Posterior cingulate gyrus (tissue), 11 donors: ENCODE measurements around the gene RBMS3.
A peak's percentile ranks its signal among the peaks of the same experiment; 100 is the strongest.
"Not testable (repeated sequence)": the region's sequence is repeated elsewhere in the genome, so short reads cannot be mapped to it uniquely, and the experiment has no call there.

ENCODE experiments used
- DNase-seq, 10 donors: peaks; one replicate each; pipeline versions ENCODE4 v3.0.0 to v3.0.0-alpha.2; 2020 to 2021; ENCODE audit warnings: mixed read lengths in 3 of 10
- intact Hi-C: fragments of 100-400 bp; cut with DNase I; formaldehyde crosslinking; loops from one replicate; pipeline ENCODE4 v1.15.1; 2023

Gene RBMS3

GRCh38 chr3:29302619-29303018, 21.7 kb downstream of the RBMS3 start:
- intact Hi-C loops, result no loop called here
- DNase-seq, result no peak

- intact Hi-C loops, result no loop called here
- no peak for DNase-seq
These were observed 26.4 kb downstream of the RBMS3 start for GRCh38 chr3:29307295-29307694.

GRCh38 chr3:29310865-29311264, 30.0 kb downstream of the RBMS3 start:
- intact Hi-C loops, result no loop called here

GRCh38 chr3:29311795-29312194, 30.9 kb downstream of the RBMS3 start:
- no peak for DNase-seq

More at GRCh38 chr3:29310865-29311264, 30.0 kb downstream of the RBMS3 start:
- no peak for DNase-seq

GRCh38 chr3:29312395-29312794, 31.5 kb downstream of the RBMS3 start:
- DNase-seq, result no peak

More at GRCh38 chr3:29311795-29312194, 30.9 kb downstream of the RBMS3 start:
- intact Hi-C loops, result no loop called here

GRCh38 chr3:29312960-29313452, 32.1 kb downstream of the RBMS3 start:
- intact Hi-C loops, result no loop called here
- no peak for DNase-seq

More at GRCh38 chr3:29312395-29312794, 31.5 kb downstream of the RBMS3 start:
- intact Hi-C loops, result no loop called here

- no peak for DNase-seq
- intact Hi-C loops, result no loop called here
These were observed 33.3 kb downstream of the RBMS3 start for GRCh38 chr3:29313981-29314726.

GRCh38 chr3:29314727-29315088, 33.8 kb downstream of the RBMS3 start:
- intact Hi-C loops, result no loop called here
- DNase-seq, result no peak

- intact Hi-C loops, result no loop called here
- no peak for DNase-seq
These were observed 36.8 kb downstream of the RBMS3 start for GRCh38 chr3:29317659-29318173.

- intact Hi-C loops, result no loop called here
These were observed 37.4 kb downstream of the RBMS3 start for GRCh38 chr3:29318251-29318650.

GRCh38 chr3:29319262-29319661, 38.4 kb downstream of the RBMS3 start:
- intact Hi-C loops, result no loop called here
- no peak for DNase-seq

More at GRCh38 chr3:29318251-29318650, 37.4 kb downstream of the RBMS3 start:
- DNase-seq, result no peak

- DNase-seq, result no peak
- intact Hi-C loops, result no loop called here
These were observed 38.9 kb downstream of the RBMS3 start for GRCh38 chr3:29319798-29320197.

GRCh38 chr3:29322586-29322985, 41.7 kb downstream of the RBMS3 start:
- intact Hi-C loops, result no loop called here
- DNase-seq, result no peak

GRCh38 chr3:29324180-29324651, 43.3 kb downstream of the RBMS3 start:
- intact Hi-C loops, result no loop called here
- DNase-seq, result peak in 1 of 10 donors; percentile 71

GRCh38 chr3:29326540-29326939, 45.7 kb downstream of the RBMS3 start:
- intact Hi-C loops, DNase-seq: not testable (repeated sequence)

- no peak for DNase-seq
- intact Hi-C loops, result no loop called here
These were observed 49.4 kb downstream of the RBMS3 start for GRCh38 chr3:29329986-29330890.

GRCh38 chr3:29331035-29331434, 50.2 kb downstream of the RBMS3 start:
- no peak for DNase-seq
- intact Hi-C loops, result no loop called here

- intact Hi-C loops, result no loop called here
- DNase-seq, result no peak
These were observed 50.8 kb downstream of the RBMS3 start for GRCh38 chr3:29331456-29332194.

GRCh38 chr3:29332195-29332637, 51.3 kb downstream of the RBMS3 start:
- intact Hi-C loops, result no loop called here
- no peak for DNase-seq

- intact Hi-C loops, result no loop called here
- no peak for DNase-seq
These were observed 52.7 kb downstream of the RBMS3 start for GRCh38 chr3:29333576-29333975.
